A673 (cell line): Measurements from ENCODE around the gene S100B.

Source experiments
- EZH2 ChIP-seq: fragments of 200-600 bp; sonication (generic); IDR thresholded peaks from 2 replicates; pipeline ENCODE4 v1.6.1; 2017; ENCODE audit warnings: borderline replicate concordance, low read depth, mild to moderate bottlenecking, mixed read lengths, antibody characterized with exemption, low read length; ENCODE audit not compliant: poor library complexity, severe bottlenecking
- TF ChIP-seq, protein P1 (sequence below): fragments of 300-800, 200-600 bp; sonication (generic); conservative IDR thresholded peaks from 2 replicates; pipeline ENCODE4 v1.5.1; 2017; ENCODE audit warnings: low read depth, mild to moderate bottlenecking, antibody characterized with exemption, low read length, moderate library complexity, mixed read lengths

DNA sequence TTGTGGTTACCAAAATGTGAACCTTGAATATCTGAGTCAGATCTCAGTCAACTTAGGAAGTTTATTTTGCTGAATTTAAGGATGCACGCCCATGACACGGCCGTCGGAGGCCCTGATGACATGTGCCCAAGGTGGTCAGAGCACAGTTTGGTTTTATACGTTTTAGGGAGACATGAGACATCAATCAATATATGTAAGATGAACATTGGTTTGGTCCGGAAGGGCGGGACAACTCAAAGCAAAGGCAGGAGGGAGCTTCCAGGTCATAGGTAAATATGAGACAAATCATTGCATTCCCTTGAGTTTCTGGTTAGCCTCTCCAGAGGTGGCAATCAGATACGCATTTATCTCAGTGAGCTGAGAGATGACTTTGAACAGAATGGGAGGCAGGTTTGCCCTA lies 29.5 kb upstream of the S100B start:
- no peak for TF ChIP-seq EZH2
- TF ChIP-seq, protein P1, sequence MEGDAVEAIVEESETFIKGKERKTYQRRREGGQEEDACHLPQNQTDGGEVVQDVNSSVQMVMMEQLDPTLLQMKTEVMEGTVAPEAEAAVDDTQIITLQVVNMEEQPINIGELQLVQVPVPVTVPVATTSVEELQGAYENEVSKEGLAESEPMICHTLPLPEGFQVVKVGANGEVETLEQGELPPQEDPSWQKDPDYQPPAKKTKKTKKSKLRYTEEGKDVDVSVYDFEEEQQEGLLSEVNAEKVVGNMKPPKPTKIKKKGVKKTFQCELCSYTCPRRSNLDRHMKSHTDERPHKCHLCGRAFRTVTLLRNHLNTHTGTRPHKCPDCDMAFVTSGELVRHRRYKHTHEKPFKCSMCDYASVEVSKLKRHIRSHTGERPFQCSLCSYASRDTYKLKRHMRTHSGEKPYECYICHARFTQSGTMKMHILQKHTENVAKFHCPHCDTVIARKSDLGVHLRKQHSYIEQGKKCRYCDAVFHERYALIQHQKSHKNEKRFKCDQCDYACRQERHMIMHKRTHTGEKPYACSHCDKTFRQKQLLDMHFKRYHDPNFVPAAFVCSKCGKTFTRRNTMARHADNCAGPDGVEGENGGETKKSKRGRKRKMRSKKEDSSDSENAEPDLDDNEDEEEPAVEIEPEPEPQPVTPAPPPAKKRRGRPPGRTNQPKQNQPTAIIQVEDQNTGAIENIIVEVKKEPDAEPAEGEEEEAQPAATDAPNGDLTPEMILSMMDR: no peak
